B cell (primary cell): ENCODE results near the gene SAPCD2. TPM values are rescaled to one million over a fixed set of nuclear protein-coding genes. Genes with fewer than 3 reads are reported as not detected.

Experiments used
- ATAC-seq: fragments of 200-7000 bp; cut with Tn5 transposase; one replicate; pipeline ENCODE4 v1.10.0; 2021; ENCODE audit warnings: low read depth, mild to moderate bottlenecking, moderate number of reproducible peaks, moderate library complexity
- CTCF ChIA-PET: fragments of 350-600 bp; sonication (Branson Sonifier 250); formaldehyde crosslinking; loops from one replicate; lab custom pipeline; 2021; ENCODE audit warnings: antibody characterized with exemption, inconsistent platforms; lab: Charles Lee
- POLR2A ChIA-PET: fragments of 350-600 bp; sonication (Branson Sonifier 250); formaldehyde crosslinking; loops from one replicate; lab custom pipeline; 2021; ENCODE audit warnings: antibody characterized with exemption; lab: Charles Lee
- DNase-seq: peaks from one replicate; pipeline ENCODE4 v3.0.0; 2013
- H2AFZ ChIP-seq: 2 replicates; pipeline ENCODE4 v1.6.1; 2012; ENCODE audit warnings: mild to moderate bottlenecking, low read depth, low read length; ENCODE audit not compliant: insufficient read depth, poor library complexity, severe bottlenecking
- H3K27ac ChIP-seq, 2 donors: 1 replicate in 1 of 2; 2 replicates in 1 of 2; pipeline ENCODE4 v1.5.1; 2012 to 2013; ENCODE audit warnings: low read length in 2 of 2, mild to moderate bottlenecking in 2 of 2, moderate library complexity in 1 of 2
- H3K27me3 ChIP-seq, 4 experiments: fragments of 200-600 bp in 1 of 4; sonication (generic) in 1 of 4; replicated peaks in 1 of 4; 1 replicate in 2 of 4; 2 replicates in 2 of 4; pipeline versions ENCODE4 v1.6.1 to v1.7.0; 2013 to 2016; ENCODE audit warnings: low read length in 3 of 4, mild to moderate bottlenecking in 2 of 4, mixed read lengths in 1 of 4, moderate library complexity in 1 of 4; ENCODE audit not compliant: insufficient read depth in 4 of 4, control insufficient read depth in 3 of 4; ENCODE audit errors: control extremely low read depth in 1 of 4
- H3K36me3 ChIP-seq, 2 experiments: replicated peaks in 1 of 2; 1 replicate in 1 of 2; 2 replicates in 1 of 2; pipeline versions ENCODE4 v1.6.1 to v1.7.1; 2013; ENCODE audit warnings: low read length in 1 of 2; ENCODE audit not compliant: insufficient read depth in 2 of 2, control insufficient read depth in 1 of 2; ENCODE audit errors: control extremely low read depth in 1 of 2, extremely low read depth in 1 of 2
- H3K4me1 ChIP-seq, 2 donors: fragments of 200-600 bp in 1 of 2; sonication (generic) in 1 of 2; 1 replicate in 1 of 2; 2 replicates in 1 of 2; pipeline versions ENCODE4 v1.5.1 to v1.6.1; 2013 to 2017; ENCODE audit warnings: low read length in 2 of 2; ENCODE audit not compliant: control insufficient read depth in 2 of 2, insufficient read depth in 2 of 2
- H3K4me2 ChIP-seq: replicated peaks from 2 replicates; pipeline ENCODE3; 2012; ENCODE audit warnings: mild to moderate bottlenecking, low read depth, low read length; ENCODE audit not compliant: poor library complexity, severe bottlenecking
- H3K4me3 ChIP-seq, 5 experiments: fragments of 200-600 bp in 1 of 5; sonication (generic) in 1 of 5; 1 replicate in 3 of 5; 2 replicates in 2 of 5; pipeline versions ENCODE4 v1.5.1 to v1.7.0; 2011 to 2016; ENCODE audit warnings: low read length in 4 of 5, mild to moderate bottlenecking in 4 of 5, low read depth in 2 of 5, control low read depth in 1 of 5, moderate library complexity in 1 of 5; ENCODE audit not compliant: insufficient read depth in 1 of 5; ENCODE audit errors: control extremely low read depth in 1 of 5, extremely low read depth in 1 of 5
- H3K79me2 ChIP-seq: fragments of 200-600 bp; sonication (generic); one replicate; pipeline ENCODE4 v1.6.0; 2016; ENCODE audit warnings: low read length; ENCODE audit not compliant: control insufficient read depth, insufficient read depth
- H3K9ac ChIP-seq: fragments of 200-600 bp; sonication (generic); 2 replicates; pipeline ENCODE4 v1.6.1; 2017; ENCODE audit warnings: mild to moderate bottlenecking, low read length, moderate library complexity
- H3K9me3 ChIP-seq, 3 donors: one replicate each; pipeline versions ENCODE4 v1.6.1 to v1.7.1; 2013; ENCODE audit warnings: low read length in 2 of 3; ENCODE audit not compliant: control insufficient read depth in 2 of 3, insufficient read depth in 1 of 3; ENCODE audit errors: control extremely low read depth in 1 of 3
- H4K20me1 ChIP-seq: 2 replicates; pipeline ENCODE4 v1.6.0; 2012; ENCODE audit warnings: mild to moderate bottlenecking, low read length; ENCODE audit not compliant: insufficient read depth, control insufficient read depth, poor library complexity, severe bottlenecking
- H3K27ac Mint-ChIP-seq: one replicate; pipeline ENCODE4 v1.8.0; 2021; ENCODE audit warnings: mixed read lengths
- H3K27me3 Mint-ChIP-seq: one replicate; pipeline ENCODE4 v1.8.0; 2021; ENCODE audit warnings: mixed read lengths
- H3K4me1 Mint-ChIP-seq: one replicate; pipeline ENCODE4 v1.8.0; 2021; ENCODE audit warnings: mixed read lengths
- H3K4me3 Mint-ChIP-seq: one replicate; pipeline ENCODE4 v1.8.0; 2021; ENCODE audit warnings: mixed read lengths
- H3K9me3 Mint-ChIP-seq: one replicate; pipeline ENCODE4 v1.8.0; 2022; ENCODE audit warnings: mixed read lengths; ENCODE audit not compliant: insufficient read depth
- CTCF ChIP-seq: fragments of 200-600 bp; IDR thresholded peaks from one replicate; pipeline ENCODE4 v1.8.0; 2022; ENCODE audit warnings: antibody characterized with exemption, mild to moderate bottlenecking
- EZH2 ChIP-seq: IDR thresholded peaks from 2 replicates; pipeline ENCODE4 v1.6.1; 2012; ENCODE audit warnings: borderline replicate concordance, low read depth, mild to moderate bottlenecking, moderate library complexity, low read length; ENCODE audit not compliant: insufficient read depth, poor library complexity, severe bottlenecking
- WGBS: methylation state at CpG from one replicate; pipeline ENCODE4 v1.1.5; 2013; ENCODE audit warnings: missing lambda C conversion rate; ENCODE audit not compliant: insufficient coverage; 5-methylcytosine and 5-hydroxymethylcytosine counted together
- intact Hi-C: fragments of 100-400 bp; cut with micrococcal nuclease; formaldehyde crosslinking; loops from one replicate; pipeline ENCODE4 v1.10.0; 2022
- polyA plus RNA-seq: library from polyadenylated mRNA; depleted of rRNA; stranded (reverse); fragments of >200 nt; gene quantifications from 2 replicates; pipeline ENCODE4 v1.2.3, GENCODE V29; 2012
- total RNA-seq, 2 donors: library from RNA; stranded (reverse); fragments of 120-200 nt in 1 of 2; gene quantifications; 1 replicate in 1 of 2; 2 replicates in 1 of 2; pipeline versions ENCODE4 v1.2.3 to v1.2.4, GENCODE V29; 2013 to 2022

SAPCD2 gene
- total and polyA plus RNA-seq, 2 donors (not counting 1 experiment from before 2014, with no cell fraction given) = 0.39 to 0.69 TPM

GRCh38 chr9:137031904-137032640 is 38.3 kb downstream of the SAPCD2 start, which contains the start of gene FUT7:
Gene FUT7 (minus strand): TSS chr9:137032088. CDS start chr9:137031991, 97 bp downstream.
- TF ChIP-seq CTCF (peak; percentile 16), EZH2 (no peak)
- Histone ChIP-seq H3K9ac (peak within 1 kb of the TSS; percentile 70), H3K4me2 (peak within 1 kb of the TSS; percentile 100), H3K9me3 (peaks cover 0 to 11% (median 0%) of the 10 kb centered on the region in 3 donors), H3K4me1 (peaks cover 68 to 77% of the 10 kb centered on the region in 2 donors), H3K79me2 (peaks cover 12% of the 10 kb centered on the region), H4K20me1 (peaks cover 8% of the 10 kb centered on the region), H3K4me3 (peak within 1 kb of the TSS; percentile 13 to 77 (median 64)), H3K27ac (peak within 1 kb of the TSS; percentile 46 to 71), H3K27me3 (peaks cover 0 to 4% (median 0%) of the 10 kb centered on the region in 4 experiments), H2AFZ (peak within 1 kb of the TSS; percentile 47), H3K36me3 (no peaks in the 10 kb centered on the region)
- peak within 1 kb of the TSS; percentile 95 for H3K27ac Mint-ChIP-seq
- ChIA-PET CTCF (interaction anchor here (0.6 to 4.4 kb wide), 15 partner anchors 15 to 271 kb away, joined by 3 to 49 read pairs (median 4); partner anchors contain the start of genes AJM1, NPDC1, PAXX and TMEM141), POLR2A (interaction anchor here (0.7 to 1.6 kb wide), 5 partner anchors 11 to 98 kb away, joined by 3 to 9 read pairs (median 4); partner anchors contain the start of genes PAXX and SAPCD2)
- WGBS = 3% methylated on average over 14 of the region's 16 CpGs
- ATAC-seq (peak; percentile 50), DNase-seq (peak; percentile 74)
- H3K4me3 Mint-ChIP-seq = peak within 1 kb of the TSS; percentile 90
- H3K9me3 Mint-ChIP-seq = no peaks in the 10 kb centered on the region
- intact Hi-C loops = loop anchor here (2.0 to 5.0 kb wide), 2 partner anchors 40 to 183 kb away; partner anchors contain the start of genes PHPT1 and SAPCD2
- no peaks in the 10 kb centered on the region for H3K27me3 Mint-ChIP-seq
- H3K4me1 Mint-ChIP-seq = peaks cover 63% of the 10 kb centered on the region
